Skeletal muscle cell (primary cell): ENCODE results near the gene CHCHD10.

Experiments
- DNase-seq: peaks from one replicate; pipeline ENCODE4 v3.0.0-alpha.2; 2010; ENCODE audit warnings: low read depth
- H3K4me3 ChIP-seq: 2 replicates; pipeline ENCODE4 v1.5.1; 2011; ENCODE audit warnings: low read depth, mild to moderate bottlenecking, control low read depth, low read length, moderate library complexity

CHCHD10 gene

DNA sequence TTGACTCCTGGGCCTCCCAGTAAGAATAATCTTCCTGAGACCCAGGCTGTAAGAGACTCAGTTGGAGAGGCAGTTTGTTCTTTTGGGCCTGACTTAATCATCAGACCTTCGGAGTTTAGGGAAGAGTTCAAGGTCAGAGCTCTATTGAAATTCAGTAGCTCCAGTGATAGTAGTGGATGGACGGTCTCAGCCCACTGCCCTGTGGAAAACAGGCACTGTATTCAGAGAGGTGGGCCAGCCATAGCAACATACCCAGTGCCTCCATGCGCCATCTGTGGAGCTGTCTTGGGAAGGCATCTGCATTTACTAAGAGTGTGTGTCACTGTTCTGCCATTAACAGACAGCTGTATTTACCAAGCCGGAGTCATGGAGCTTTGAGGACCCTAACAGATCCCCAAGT lies 21.9 kb upstream of the CHCHD10 start:
- DNase-seq, result no peak
- H3K4me3 ChIP-seq, result no peak overlapping the region

DNA sequence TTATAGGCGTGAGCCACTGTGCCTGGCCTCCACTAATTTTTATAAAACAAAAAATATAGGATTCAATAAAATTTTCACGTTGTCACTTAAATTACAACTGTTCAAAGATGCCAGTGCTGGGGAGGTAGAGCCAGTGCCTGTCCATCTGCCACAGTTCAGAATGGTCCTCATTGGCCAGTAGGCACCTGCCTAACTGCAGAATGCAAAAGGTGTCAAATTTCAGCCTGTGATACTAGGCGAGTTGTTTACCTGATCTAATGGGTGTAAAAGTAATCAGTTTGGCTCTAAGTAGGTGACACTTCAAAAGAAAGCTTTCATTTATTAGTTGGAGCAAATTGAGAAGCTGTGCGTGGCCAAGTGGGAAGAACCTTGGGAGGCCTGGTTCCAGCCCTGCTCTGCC lies 21.3 kb upstream of the CHCHD10 start:
- H3K4me3 ChIP-seq, result no peak overlapping the region
- no peak for DNase-seq

DNA sequence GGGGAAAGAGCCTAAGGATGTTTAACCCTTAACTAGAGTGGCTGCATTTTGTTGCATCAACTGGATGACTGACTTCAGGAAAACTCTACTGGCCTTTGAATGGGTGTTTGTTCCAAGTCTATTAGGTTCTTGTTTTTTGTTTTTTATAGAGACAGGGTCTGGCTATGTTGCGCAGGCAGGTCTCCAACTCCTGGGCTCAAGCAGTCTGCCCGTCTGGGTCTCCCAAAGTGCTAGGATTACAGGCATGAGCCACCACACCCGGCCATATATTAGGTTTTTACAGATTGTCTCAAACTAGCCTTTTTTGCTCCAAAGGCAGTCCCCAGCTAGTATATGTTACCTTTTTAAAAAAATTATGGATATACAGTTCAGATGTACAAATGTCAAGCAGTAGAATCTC lies 20.1 kb upstream of the CHCHD10 start:
- no peak for DNase-seq
- peak overlapping the region; percentile 87 for H3K4me3 ChIP-seq

DNA sequence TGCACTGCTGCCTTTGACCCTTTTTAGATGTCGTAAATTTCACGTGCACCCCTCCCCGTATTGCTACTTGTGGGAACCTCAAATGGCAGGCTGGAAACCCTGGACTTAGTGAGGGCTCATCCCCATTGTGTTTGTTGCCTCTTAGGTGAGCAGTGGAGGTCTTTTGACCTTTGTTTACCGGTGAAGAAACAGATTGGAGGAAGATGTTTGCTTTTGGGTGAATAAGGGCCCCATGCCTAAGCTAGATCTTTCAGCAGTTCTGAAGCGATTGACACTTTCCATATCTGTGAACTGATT lies 19.8 kb upstream of the CHCHD10 start:
- DNase-seq, result no peak
- peak overlapping the region; percentile 87 for H3K4me3 ChIP-seq

DNA sequence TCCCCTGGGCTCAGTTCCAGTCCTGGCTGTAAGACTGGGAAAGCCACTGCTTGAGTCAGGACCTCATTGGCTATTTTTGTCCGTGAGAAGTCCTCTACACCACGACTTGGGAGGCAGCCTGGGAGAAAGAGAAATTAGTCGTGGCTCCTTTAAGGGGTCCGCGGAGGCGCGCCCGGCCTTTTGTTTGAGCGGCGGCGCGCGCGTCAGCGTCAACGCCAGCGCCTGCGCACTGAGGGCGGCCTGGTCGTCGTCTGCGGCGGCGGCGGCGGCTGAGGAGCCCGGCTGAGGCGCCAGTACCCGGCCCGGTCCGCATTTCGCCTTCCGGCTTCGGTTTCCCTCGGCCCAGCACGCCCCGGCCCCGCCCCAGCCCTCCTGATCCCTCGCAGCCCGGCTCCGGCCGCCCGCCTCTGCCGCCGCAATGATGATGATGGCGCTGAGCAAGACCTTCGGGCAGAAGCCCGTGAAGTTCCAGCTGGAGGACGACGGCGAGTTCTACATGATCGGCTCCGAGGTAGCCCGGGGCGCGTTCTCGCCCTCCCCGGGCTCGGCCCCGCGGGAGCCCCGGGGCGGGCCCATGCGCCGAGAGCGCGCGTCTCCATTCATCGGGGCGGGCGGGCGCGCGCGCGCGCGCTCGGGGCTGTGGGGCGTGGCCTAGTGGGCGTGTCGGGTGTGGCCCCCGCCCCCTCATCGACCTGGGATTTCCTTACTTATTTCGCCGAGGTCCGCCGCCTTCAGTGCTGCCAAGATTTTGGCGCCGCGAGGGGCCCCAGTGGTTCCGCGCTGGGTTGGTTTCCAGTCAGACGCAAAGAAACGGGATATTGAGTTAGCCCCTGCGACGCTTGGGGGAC lies 19.2 kb upstream of the CHCHD10 start, which contains the start of gene SMARCB1:
Gene SMARCB1 (plus strand): TSS at position 215 of the 848 bp plus-strand sequence. CDS start 204 bp downstream, at position 419.
- peak; percentile 65 for DNase-seq
- peak within 1 kb of the TSS; percentile 87 for H3K4me3 ChIP-seq

DNA sequence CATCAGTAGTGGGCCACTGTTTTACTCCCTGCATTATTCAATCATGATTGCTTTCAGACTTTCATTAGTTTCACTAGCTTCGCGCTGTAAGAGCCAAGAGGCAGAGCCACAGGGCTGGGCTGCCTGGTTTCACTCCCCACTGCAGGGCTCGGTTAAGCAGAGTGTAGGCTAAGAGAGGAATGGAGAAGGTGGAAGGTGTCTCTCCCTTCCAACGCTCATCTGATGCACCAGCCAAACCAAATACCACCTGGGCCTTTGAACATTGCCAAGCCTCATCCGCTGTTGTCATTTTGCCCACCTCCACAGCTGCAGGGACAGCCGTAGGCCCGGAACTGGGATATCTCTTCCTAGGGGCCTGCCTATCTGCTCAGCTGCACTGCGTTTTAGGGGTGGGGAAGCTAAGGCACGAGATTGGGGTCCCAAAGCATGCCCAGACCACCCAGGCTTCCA lies 18.5 kb upstream of the CHCHD10 start:
- peak overlapping the region; percentile 87 for H3K4me3 ChIP-seq
- DNase-seq, result no peak

DNA sequence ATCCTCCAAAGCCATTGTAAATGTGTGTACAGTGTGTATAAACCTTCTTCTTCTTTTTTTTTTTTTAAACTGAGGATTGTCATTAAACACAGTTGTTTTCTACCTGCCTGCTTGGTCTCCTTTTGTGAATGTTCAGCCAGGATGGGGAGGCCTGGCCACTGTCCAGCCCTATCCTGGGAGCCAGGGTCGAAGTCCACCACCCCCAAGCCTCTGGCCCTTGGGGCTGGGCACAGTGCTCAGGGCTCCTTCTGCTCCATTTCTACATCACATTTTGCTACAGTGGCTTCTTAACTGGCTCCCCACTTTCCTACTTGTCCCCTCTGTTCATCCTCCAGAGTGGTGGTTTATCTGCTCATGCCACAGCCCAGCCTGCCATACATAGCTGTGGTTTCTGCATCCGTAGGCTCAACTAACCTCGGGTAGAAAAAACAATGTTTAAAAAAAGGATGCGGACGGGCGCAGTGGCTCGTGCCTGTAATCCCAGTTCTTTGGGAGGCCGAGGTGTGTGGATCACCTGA lies 16.5 kb upstream of the CHCHD10 start:
- H3K4me3 ChIP-seq, result no peak overlapping the region
- no peak for DNase-seq

DNA sequence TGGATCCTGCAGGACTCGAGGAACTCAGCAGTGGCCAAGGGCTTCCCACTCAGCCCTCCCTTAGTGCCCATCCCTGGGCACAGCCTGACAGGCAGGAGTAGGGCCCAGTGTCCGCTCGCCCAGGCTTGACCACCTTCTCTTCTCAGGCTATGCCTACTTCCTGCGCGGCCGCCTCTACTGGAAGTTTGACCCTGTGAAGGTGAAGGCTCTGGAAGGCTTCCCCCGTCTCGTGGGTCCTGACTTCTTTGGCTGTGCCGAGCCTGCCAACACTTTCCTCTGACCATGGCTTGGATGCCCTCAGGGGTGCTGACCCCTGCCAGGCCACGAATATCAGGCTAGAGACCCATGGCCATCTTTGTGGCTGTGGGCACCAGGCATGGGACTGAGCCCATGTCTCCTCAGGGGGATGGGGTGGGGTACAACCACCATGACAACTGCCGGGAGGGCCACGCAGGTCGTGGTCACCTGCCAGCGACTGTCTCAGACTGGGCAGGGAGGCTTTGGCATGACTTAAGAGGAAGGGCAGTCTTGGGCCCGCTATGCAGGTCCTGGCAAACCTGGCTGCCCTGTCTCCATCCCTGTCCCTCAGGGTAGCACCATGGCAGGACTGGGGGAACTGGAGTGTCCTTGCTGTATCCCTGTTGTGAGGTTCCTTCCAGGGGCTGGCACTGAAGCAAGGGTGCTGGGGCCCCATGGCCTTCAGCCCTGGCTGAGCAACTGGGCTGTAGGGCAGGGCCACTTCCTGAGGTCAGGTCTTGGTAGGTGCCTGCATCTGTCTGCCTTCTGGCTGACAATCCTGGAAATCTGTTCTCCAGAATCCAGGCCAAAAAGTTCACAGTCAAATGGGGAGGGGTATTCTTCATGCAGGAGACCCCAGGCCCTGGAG lies 15.7 kb upstream of the CHCHD10 start:
- DNase-seq, result no peak
- no peak overlapping the region for H3K4me3 ChIP-seq

DNA sequence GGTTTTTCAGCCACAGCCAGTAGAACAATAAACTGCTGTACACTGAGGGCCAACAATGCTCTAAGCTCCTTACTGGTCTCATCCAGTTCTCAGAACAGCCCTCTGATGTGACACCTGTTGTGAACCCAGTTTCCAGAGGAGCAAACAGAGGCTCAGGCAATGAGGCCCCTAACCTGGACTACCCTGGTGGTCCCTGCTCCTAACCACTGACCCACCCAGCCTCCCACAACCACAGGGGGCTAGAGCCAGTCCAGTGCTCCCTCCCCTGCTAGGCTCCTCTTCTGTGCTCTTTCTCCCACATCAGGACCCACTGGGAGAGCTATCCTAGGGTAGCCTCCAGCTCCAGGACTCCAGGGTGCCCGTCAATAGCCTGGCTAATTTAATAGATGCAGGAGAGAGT lies 14.9 kb upstream of the CHCHD10 start:
- DNase-seq, result no peak
- H3K4me3 ChIP-seq, result no peak overlapping the region

DNA sequence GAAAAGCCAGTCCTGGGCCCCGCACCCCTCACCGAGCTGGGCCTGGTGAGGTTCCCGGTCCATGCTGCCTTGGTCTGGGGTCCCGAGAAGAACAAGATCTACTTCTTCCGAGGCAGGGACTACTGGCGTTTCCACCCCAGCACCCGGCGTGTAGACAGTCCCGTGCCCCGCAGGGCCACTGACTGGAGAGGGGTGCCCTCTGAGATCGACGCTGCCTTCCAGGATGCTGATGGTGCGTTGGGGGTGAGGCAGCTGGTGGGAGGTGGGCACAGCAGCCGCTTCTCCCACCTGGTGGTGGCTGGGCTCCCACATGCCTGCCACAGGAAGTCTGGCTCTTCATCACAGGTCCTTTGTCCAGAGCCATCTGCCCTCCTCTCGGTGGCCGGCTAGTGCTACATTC lies 14.5 kb upstream of the CHCHD10 start:
- H3K4me3 ChIP-seq, result no peak overlapping the region
- no peak for DNase-seq

DNA sequence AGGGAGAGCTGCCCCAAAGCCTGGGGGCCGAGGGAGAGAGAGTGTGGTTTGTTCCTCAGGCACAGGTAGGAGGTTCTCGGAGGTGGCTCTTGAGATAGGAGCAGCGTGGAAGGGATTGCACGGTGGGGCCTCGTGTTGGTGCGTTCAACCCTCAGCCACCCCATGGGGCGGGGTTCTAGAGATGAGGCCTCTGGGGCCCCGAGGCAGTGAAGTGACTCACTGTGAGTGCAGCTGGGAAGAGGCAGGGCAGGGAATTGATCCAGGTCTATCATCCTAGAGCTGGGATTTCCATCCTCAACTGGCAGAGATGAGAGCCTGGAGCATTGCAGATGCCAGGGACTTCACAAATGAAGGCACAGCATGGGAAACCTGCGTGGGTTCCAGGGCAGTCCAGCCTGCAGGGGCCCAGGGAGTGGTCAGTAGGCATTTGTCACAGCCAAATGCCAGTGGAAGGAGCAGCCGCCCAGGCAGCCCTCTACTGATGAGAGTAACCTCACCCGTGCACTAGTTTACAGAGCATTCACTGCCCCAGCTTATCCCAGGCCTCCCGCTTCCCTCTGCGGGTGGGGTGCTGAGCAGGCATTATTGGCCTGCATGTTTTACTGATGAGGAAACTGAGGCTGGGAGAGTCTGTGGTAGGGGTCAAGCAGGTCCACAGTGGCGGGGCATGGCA lies 13.9 kb upstream of the CHCHD10 start:
- no peak for DNase-seq
- no peak overlapping the region for H3K4me3 ChIP-seq

DNA sequence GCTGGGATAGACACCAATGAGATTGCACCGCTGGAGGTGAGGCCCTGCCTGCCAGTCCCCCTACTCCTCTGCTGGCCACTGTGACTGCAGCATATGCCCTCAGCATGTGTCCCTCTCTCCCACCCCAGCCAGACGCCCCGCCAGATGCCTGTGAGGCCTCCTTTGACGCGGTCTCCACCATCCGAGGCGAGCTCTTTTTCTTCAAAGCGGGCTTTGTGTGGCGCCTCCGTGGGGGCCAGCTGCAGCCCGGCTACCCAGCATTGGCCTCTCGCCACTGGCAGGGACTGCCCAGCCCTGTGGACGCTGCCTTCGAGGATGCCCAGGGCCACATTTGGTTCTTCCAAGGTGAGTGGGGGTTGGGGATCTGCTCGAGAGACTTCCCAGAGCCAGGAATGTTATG lies 13.3 kb upstream of the CHCHD10 start:
- H3K4me3 ChIP-seq, result no peak overlapping the region
- no peak for DNase-seq

DNA sequence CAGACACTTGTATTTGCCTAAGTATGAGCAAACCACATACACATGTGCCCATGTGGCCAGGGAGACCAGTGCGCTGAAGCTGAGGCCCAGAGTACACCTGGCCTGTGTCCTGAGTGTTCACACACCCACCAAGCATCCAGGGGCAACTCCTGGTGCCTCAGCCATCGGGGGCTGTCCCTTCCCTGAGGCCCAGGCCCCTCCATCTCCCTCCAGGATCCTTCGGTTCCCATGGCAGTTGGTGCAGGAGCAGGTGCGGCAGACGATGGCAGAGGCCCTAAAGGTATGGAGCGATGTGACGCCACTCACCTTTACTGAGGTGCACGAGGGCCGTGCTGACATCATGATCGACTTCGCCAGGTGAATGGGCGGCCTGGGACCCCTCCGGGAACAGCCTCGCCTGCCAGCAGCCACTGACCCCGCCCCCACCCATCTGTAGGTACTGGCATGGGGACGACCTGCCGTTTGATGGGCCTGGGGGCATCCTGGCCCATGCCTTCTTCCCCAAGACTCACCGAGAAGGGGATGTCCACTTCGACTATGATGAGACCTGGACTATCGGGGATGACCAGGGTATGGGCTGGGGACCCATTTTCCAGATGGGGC lies 12.5 kb upstream of the CHCHD10 start:
- no peak for DNase-seq
- no peak overlapping the region for H3K4me3 ChIP-seq

DNA sequence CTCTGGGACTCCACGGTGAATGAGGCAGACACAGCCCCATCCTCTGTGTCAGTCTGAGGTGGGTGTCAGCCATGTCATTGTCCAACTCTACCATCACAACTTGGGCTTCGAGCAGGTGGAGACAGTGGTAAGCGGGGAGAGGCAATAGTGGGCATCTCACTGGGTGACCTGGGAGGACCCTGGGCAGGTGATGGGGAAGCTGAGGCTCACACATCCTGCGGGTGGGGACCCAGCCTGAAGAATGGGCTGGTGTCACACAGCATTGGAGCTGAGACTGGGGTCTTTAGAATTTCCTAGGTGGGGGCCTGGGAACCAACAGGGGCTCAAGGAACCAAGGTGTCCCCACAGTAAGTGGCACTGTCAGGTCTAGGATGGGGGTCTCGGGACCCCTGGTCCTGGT lies 12.0 kb upstream of the CHCHD10 start:
- H3K4me3 ChIP-seq, result no peak overlapping the region
- DNase-seq, result no peak

DNA sequence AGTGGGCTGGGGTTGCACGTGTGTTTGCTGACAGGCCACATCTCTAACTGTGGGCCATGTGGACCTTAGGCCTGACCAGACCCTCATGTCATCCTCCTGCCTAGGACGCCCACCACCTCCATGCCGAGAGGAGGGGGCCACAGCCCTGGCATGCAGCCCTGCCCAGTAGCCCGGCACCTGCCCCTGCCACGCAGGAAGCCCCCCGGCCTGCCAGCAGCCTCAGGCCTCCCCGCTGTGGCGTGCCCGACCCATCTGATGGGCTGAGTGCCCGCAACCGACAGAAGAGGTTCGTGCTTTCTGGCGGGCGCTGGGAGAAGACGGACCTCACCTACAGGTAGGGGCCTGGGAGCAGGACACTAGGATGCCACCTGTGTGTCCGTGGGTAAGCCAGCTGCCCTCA lies 11.3 kb upstream of the CHCHD10 start:
- no peak overlapping the region for H3K4me3 ChIP-seq
- DNase-seq, result no peak

DNA sequence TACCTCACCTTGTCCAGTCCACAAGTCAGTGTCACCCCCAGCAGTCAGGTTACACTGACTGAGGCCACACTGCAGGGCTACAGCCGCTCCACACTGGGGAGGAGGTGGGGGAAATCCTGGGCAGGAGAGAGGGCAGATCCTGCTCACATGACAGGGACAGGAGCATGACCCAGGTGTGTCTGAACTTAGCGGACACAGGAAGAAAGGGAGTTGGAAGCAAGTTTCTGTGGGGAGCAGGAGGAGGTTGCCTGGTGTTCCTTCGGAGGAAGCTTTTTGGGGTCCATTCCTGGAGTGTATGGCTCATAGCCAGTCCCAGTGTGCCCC lies 10.8 kb upstream of the CHCHD10 start:
- DNase-seq, result no peak
- H3K4me3 ChIP-seq, result no peak overlapping the region

DNA sequence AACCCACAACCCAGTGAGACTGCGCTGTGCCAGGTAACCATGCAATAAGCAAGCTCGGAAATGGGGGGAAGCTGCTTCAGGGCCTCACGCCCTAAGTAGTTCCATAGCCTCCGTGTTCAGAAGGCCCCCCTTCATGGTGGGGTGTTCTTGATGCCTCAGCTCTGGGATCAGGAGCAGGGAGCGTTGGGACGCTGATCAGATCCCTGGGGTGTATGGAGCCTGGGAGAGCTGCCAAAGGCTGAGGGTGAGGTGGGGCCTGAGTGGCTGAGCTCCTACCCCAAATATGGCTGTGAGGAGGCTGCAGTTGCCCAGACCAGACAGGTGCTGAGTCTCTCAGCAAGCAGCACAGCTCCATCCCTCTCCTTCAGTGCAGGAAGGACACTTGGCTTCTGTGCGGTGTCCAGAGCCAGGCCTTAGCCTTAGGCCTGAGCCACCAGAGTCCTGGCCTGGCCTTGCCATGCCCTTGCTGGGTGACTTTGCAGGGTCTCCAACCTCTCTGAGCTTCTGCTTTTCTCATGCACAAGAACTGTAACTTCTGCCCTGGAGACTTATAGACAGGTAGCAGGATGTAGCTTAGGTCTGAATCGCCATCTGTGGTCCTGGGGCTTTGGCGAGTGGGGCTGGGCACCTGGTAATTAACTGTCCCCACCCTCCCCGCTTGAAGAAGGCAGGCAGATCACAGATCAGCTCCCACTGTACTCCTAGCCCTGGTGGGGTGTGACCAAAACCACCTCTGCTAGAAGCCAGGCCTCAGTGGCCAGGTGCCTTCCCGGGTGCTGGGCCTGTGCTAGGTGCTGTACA lies 10.2 kb upstream of the CHCHD10 start:
- no peak overlapping the region for H3K4me3 ChIP-seq
- DNase-seq, result no peak

DNA sequence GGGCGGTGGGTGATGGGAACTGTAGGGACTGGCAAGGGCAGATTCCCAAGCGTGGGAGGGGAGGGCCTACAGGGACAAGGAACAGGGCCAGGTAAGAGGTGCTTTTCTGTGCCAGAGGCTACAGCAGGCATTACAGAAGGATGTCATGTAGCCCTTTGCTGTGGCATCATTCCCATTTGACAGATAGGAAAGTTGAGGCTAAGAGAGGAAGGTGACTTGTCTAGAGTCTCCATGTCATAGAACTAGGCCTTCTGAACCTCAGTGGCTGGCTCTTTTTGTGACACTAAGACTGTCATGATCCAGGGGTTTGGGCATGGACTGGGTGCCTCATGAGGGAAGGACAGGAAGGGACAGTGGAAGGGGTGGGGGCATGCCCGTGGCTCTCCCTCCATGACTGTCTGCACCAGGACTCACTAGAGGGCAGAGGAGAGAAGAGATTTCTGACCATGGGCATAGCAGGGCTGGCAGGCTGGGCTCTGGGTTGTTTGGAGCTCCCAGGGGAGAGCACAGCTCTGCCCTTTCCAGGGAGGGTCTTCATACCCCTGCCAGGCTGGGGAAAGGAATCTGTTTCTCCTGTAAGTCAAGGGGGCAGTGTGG lies 8.1 kb upstream of the CHCHD10 start:
- no peak overlapping the region for H3K4me3 ChIP-seq
- no peak for DNase-seq
